SH-SY5Y (cell line): ENCODE measurements around the gene TIAM2.

Experiments used
- GATA2 ChIP-seq: IDR thresholded peaks from 2 replicates; pipeline ENCODE4 v1.6.1; 2011; ENCODE audit warnings: mild to moderate bottlenecking, low read depth, low read length
- GATA3 ChIP-seq: IDR thresholded peaks from 2 replicates; pipeline ENCODE4 v1.6.1; 2011; ENCODE audit warnings: low read depth, mild to moderate bottlenecking, low read length, moderate library complexity

GRCh38 chr6:155038104-155038503, 43.0 kb downstream of the TIAM2 start:
- TF ChIP-seq GATA2 (no peak), GATA3 (no peak)
